Right atrium auricular region (tissue), 2 donors: ENCODE data around the gene FAAP100. TPM values are rescaled to one million over a fixed set of nuclear protein-coding genes. Genes with fewer than 3 reads are reported as not detected.

ENCODE experiments used
- DNase-seq: peaks from one replicate; pipeline ENCODE4 v3.0.0-alpha.2; 2019; ENCODE audit warnings: low spot score
- H3K27ac ChIP-seq, 2 donors: fragments of 200-600 bp; sonication (generic); 1 replicate in 1 of 2; 2 replicates in 1 of 2; pipeline ENCODE4 v1.5.1; 2016 to 2019
- H3K27me3 ChIP-seq, 2 donors: fragments of 200-600 bp; sonication (generic); one replicate each; pipeline versions ENCODE4 v1.5.1 to v1.6.0; 2017 to 2019
- H3K36me3 ChIP-seq: fragments of 200-600 bp; sonication (generic); one replicate; pipeline ENCODE4 v1.5.1; 2016
- H3K4me1 ChIP-seq, 2 donors: fragments of 200-600 bp; sonication (generic); one replicate each; pipeline versions ENCODE4 v1.5.1 to v1.6.0; 2017 to 2019
- H3K4me3 ChIP-seq, 2 donors: fragments of 200-600 bp; sonication (generic); 1 replicate in 1 of 2; 2 replicates in 1 of 2; pipeline ENCODE4 v1.5.1; 2017 to 2019; ENCODE audit warnings: mild to moderate bottlenecking in 1 of 2, moderate library complexity in 1 of 2
- H3K9me3 ChIP-seq, 2 donors: fragments of 200-600 bp; sonication (generic); one replicate each; pipeline ENCODE4 v1.5.1; 2019
- CTCF ChIP-seq, 2 donors: fragments of 200-600 bp; sonication (generic); IDR thresholded peaks; one replicate each; pipeline ENCODE4 v1.5.1; 2019; ENCODE audit warnings: antibody characterized with exemption in 2 of 2
- total RNA-seq, 2 donors: library from RNA; depleted of rRNA; stranded (reverse); fragments of >200 nt; gene quantifications; one replicate each; pipeline ENCODE4 v1.1.0, GENCODE V29; 2016

The FAAP100 gene
- total RNA-seq, 2 donors from 2014 or later, result 12.8 to 13.7 TPM

GRCh38 chr17:81538651-81539570 is 13.2 kb downstream of the FAAP100 start:
- TF ChIP-seq CTCF (IDR thresholded peaks at IDR 0.05), result no peak
- Histone ChIP-seq H3K36me3 (peaks cover 31% of the 10 kb centered on the region), H3K4me1 (peaks cover 0 to 21% of the 10 kb centered on the region in 2 donors), H3K27ac (no peak overlapping the region), H3K9me3 (no peaks in the 10 kb centered on the region), H3K4me3 (no peak overlapping the region), H3K27me3 (peaks cover 6 to 19% of the 10 kb centered on the region in 2 donors)
- DNase-seq, result no peak

GRCh38 chr17:81537856-81538555 is 14.1 kb downstream of the FAAP100 start:
- H3K27ac ChIP-seq, result no peak overlapping the region
- no peaks in the 10 kb centered on the region for H3K9me3 ChIP-seq
- DNase-seq, result no peak
- peaks cover 6 to 19% of the 10 kb centered on the region in 2 donors for H3K27me3 ChIP-seq
- peak in 1 of 2 donors; percentile 9 for TF ChIP-seq CTCF (IDR thresholded peaks at IDR 0.05)
- H3K4me3 ChIP-seq, result no peak overlapping the region
- peaks cover 22% of the 10 kb centered on the region for H3K36me3 ChIP-seq
- peaks cover 0 to 21% of the 10 kb centered on the region in 2 donors for H3K4me1 ChIP-seq

- Histone ChIP-seq H3K9me3 (no peaks in the 10 kb centered on the region), H3K27me3 (peaks cover 6 to 19% of the 10 kb centered on the region in 2 donors)
- DNase-seq, result no peak
Observed at GRCh38 chr17:81537343-81537855, 14.8 kb downstream of the FAAP100 start.

DNA sequence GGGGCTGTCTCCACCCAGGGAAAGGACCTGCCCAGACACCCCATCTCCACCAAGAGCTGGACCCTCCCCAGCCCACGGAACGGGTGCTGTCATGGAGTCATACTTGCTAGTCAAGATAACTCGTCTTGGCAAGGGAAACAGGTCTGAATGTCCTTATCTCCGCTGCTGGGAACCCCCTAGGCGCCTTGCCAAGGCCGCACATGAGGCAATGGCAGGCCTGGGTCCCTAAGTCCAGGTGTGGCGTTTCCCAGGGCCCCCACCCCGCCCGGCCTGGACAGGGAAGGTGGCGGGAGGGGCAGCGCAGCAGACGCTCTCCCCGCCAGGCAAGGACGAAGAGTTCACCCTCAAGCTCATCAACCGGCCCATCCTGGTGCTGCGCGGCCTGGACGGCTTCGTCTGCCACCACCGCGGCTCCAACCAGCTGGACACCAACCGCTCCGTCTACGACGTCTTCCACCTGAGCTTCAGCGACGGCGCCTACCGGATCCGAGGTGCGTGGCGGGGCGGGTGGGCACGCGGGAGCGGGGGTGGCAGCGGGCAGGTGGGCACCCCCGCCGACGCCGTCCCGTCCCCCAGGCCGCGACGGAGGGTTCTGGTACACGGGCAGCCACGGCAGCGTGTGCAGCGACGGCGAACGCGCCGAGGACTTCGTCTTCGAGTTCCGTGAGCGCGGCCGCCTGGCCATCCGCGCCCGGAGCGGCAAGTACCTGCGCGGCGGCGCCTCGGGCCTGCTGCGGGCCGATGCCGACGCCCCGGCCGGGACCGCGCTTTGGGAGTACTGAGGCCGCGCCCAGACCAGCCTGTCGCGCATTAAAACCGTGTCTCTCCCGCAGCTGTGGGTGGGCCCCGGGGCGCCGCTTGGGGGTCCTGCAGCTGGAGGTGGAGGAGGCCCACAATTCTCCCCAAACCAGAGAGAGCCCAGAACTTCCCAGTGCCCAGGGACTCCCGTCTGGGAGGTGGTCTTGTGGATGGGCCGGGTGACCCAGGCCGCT is 15.6 kb downstream of the FAAP100 start:
- DNase-seq, result no peak
- Histone ChIP-seq H3K4me3 (no peak overlapping the region), H3K9me3 (no peaks in the 10 kb centered on the region), H3K27me3 (peaks cover 6 to 19% of the 10 kb centered on the region in 2 donors), H3K4me1 (peaks cover 0 to 21% of the 10 kb centered on the region in 2 donors), H3K36me3 (peaks cover 15% of the 10 kb centered on the region), H3K27ac (no peak overlapping the region)
- no peak for TF ChIP-seq CTCF (IDR thresholded peaks at IDR 0.05)

More at GRCh38 chr17:81537343-81537855, 14.8 kb downstream of the FAAP100 start:
- Histone ChIP-seq H3K4me3 (no peak overlapping the region), H3K4me1 (peaks cover 0 to 21% of the 10 kb centered on the region in 2 donors), H3K27ac (no peak overlapping the region), H3K36me3 (peaks cover 15% of the 10 kb centered on the region)
- peak; percentile 60 to 78 for TF ChIP-seq CTCF (IDR thresholded peaks at IDR 0.05)
